ENCODE data around the gene CD3G.
"Not testable (repeated sequence)": the region's sequence is repeated elsewhere in the genome, so short reads cannot be mapped to it uniquely, and the experiment has no call there.

CD3G gene

GRCh38 chr11:118379497-118379896, 35.4 kb downstream of the CD3G start:
- no peaks in the 10 kb centered on the region for H3K4me1 Mint-ChIP-seq (ENCODE audit: low read depth)
- H3K27ac Mint-ChIP-seq = no peak overlapping the region
- H3K36me3 Mint-ChIP-seq (ENCODE audit: low read depth) = peaks cover 69% of the 10 kb centered on the region
- no peaks in the 10 kb centered on the region for H3K27me3 Mint-ChIP-seq
- no peak overlapping the region for H3K4me3 Mint-ChIP-seq
- no peaks in the 10 kb centered on the region for H3K9me3 Mint-ChIP-seq

DNA sequence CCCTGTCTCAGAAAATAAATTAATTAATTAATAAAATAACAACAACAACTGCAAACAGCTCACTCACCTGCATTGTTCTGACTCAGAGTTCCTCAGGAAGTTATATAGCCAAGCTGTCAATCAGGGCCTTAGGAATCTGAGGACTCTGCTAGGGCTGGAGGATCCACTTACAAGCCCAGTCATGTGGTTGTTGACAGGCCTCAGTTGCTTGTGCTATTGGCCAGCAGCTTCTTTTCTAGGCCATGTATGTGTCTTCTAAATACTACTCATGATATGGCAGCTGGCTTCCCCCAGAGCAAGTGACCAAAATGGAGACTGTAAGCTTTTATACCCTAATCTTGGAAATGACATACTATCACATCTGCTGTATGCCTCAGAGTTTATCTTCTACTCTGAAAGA, 36.4 kb downstream of the CD3G start:
- no peaks in the 10 kb centered on the region for H3K9me3 Mint-ChIP-seq
- no peak overlapping the region for H3K27ac Mint-ChIP-seq
- no peaks in the 10 kb centered on the region for H3K27me3 Mint-ChIP-seq
- no peaks in the 10 kb centered on the region for H3K4me1 Mint-ChIP-seq (ENCODE audit: low read depth)
- H3K36me3 Mint-ChIP-seq (ENCODE audit: low read depth) = peaks cover 72% of the 10 kb centered on the region
- no peak overlapping the region for H3K4me3 Mint-ChIP-seq

DNA sequence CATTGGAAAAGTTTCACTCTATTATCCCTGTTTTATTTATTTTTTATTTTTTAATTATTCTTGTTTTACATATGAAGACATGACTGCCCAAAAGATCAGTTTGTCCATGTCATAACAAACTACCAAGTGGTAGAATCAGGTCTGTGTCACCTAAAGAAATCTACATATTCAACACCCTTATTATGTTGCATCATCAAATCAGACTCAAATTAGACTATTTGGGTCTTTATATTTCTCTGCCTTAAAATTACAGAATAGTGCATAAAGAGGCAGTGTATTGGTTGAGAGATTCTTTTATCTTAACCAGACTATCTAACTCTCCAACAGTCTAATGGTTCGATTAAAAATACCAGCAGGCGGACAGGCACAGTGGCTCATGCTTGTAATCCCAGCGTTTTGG, 38.8 kb downstream of the CD3G start:
- H3K9me3 Mint-ChIP-seq = no peaks in the 10 kb centered on the region
- no peaks in the 10 kb centered on the region for H3K4me1 Mint-ChIP-seq (ENCODE audit: low read depth)
- H3K27ac Mint-ChIP-seq = no peak overlapping the region
- H3K27me3 Mint-ChIP-seq = no peaks in the 10 kb centered on the region
- H3K36me3 Mint-ChIP-seq (ENCODE audit: low read depth) = peaks cover 81% of the 10 kb centered on the region
- no peak overlapping the region for H3K4me3 Mint-ChIP-seq

DNA sequence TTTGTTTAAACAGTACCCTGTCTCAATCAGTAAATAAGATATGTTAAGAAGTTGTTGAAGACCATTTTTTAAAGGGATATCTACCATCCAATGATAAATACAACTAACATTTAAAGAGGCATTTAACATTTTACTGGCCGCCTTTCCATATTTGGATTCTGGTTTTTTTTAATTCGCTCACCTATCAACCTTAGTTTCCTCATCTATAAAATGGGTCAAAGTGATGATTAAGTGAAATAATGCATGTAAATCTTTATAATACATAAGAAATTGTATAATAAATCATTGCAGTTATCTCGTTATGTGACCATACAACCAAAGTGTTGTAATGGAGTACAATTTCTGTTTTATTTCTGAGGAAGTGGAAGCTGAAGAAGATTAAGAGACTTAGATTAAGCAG, 39.5 kb downstream of the CD3G start:
- H3K4me3 Mint-ChIP-seq = no peak overlapping the region
- H3K27me3 Mint-ChIP-seq = no peaks in the 10 kb centered on the region
- H3K4me1 Mint-ChIP-seq (ENCODE audit: low read depth) = no peaks in the 10 kb centered on the region
- H3K9me3 Mint-ChIP-seq = no peaks in the 10 kb centered on the region
- H3K27ac Mint-ChIP-seq = no peak overlapping the region
- peaks cover 76% of the 10 kb centered on the region for H3K36me3 Mint-ChIP-seq (ENCODE audit: low read depth)

DNA sequence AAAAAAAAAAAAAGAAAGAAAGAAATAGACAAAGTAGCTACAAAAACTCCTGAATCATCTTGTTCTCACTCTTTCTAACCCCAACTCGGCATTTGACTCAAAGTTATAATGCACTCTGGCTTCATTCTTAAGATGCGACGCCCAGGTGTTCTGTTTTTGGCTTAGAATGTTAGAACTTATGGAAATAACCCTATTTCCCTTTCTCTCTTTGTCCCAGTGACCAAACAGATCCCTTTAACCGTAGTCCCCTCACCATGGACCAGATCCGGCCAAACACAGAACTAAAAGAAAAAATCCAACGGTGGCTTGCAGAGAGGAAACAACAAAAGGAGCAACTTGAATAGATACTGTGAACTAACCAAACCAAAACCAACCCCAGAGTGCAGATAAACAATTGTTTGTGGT, 52.0 kb downstream of the CD3G start:
- Mint-ChIP-seq H3K27ac (peak overlapping the region; percentile 65), H3K4me1 (ENCODE audit: low read depth) (peaks cover 32% of the 10 kb centered on the region), H3K36me3 (ENCODE audit: low read depth) (peaks cover 51% of the 10 kb centered on the region), H3K27me3 (no peaks in the 10 kb centered on the region), H3K4me3 (no peak overlapping the region), H3K9me3 (no peaks in the 10 kb centered on the region)

GRCh38 chr11:118397448-118397847, 53.3 kb downstream of the CD3G start:
- Mint-ChIP-seq H3K27ac (peak overlapping the region; percentile 37), H3K4me3 (no peak overlapping the region), H3K4me1 (ENCODE audit: low read depth) (peaks cover 41% of the 10 kb centered on the region), H3K36me3 (ENCODE audit: low read depth) (peaks cover 57% of the 10 kb centered on the region), H3K9me3 (no peaks in the 10 kb centered on the region), H3K27me3 (no peaks in the 10 kb centered on the region)

DNA sequence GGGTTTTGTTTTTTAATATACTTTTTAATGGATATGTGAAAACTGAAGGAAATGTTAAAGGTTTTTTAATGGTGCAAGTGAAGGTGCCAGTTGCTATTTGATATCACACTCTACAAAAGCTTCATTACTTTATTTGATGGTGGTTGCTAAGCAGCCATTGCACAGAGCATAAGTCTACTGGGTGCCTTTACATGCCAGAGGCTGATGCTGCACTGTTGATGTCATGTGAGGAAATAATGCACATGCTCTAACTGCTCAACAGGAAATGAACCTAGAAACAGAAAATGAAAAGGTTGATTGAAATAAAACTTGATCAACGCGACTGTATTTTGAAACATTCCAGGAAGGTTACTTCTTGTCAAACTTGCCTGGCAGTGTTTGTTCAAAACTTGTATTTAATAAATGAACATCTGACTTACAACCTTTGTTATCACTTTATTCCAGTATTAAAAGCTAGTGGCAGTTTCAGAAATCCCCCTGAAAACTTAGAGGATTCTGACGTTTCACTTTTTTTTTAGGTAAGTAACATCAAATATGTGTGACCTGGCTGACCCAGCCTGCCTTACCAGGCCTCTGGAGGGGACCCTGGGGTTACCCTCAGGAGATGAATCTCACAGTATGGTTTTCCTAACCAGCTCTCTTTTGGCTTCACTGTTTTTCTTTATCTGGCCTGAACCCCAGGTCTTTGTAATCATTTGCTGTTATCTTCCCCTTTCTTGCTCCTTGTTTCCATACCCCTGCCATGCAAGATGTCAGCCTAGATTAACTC, 54.8 kb downstream of the CD3G start:
- H3K36me3 Mint-ChIP-seq (ENCODE audit: low read depth) = peaks cover 52% of the 10 kb centered on the region
- H3K27me3 Mint-ChIP-seq = no peaks in the 10 kb centered on the region
- peak overlapping the region; percentile 98 for H3K4me3 Mint-ChIP-seq
- peaks cover 54% of the 10 kb centered on the region for H3K4me1 Mint-ChIP-seq (ENCODE audit: low read depth)
- H3K27ac Mint-ChIP-seq = peak overlapping the region; percentile 100
- no peaks in the 10 kb centered on the region for H3K9me3 Mint-ChIP-seq

DNA sequence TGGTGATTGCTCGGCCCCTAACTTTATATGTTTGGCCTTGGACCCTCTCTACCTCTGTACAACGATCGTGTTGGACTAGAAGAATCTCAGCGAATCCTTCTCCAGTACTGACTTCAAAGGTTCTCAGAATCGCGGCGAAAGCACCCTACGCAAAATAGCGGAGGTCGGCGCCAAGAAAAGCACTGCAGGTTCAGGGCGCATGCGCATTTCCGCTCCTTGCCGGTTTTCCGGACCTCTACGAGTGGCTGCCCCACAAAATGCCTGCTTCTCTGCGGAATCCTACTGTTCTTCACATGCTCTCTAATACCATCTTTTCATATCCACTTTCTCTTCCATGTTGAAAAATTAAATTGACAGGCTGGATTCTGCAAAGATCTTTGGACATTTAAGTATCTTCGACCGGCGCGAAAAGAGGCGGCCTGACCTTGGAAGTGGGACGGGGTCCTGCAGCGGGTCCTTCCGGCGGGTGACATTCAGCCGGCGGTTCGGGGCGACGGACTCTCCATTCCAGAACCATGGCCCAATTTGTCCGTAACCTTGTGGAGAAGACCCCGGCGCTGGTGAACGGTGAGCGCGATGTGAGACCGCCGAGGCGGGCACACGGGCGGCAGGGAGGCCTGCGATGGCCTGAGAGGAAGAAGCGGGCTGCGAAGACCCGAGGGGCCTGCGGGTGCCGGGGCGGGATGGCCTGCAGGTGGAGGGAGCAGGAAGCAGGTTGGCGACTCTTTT, 57.2 kb downstream of the CD3G start, which contains the start of gene ATP5MG:
Gene ATP5MG (plus strand): TSS at position 456 of the 729 bp plus-strand sequence. CDS start 60 bp downstream, at position 516.
- peaks cover 72% of the 10 kb centered on the region for H3K4me1 Mint-ChIP-seq (ENCODE audit: low read depth)
- peak within 1 kb of the TSS; percentile 100 for H3K27ac Mint-ChIP-seq
- H3K9me3 Mint-ChIP-seq = no peaks in the 10 kb centered on the region
- H3K36me3 Mint-ChIP-seq (ENCODE audit: low read depth) = peaks cover 62% of the 10 kb centered on the region
- H3K4me3 Mint-ChIP-seq = peak within 1 kb of the TSS; percentile 98
- H3K27me3 Mint-ChIP-seq = no peaks in the 10 kb centered on the region

DNA sequence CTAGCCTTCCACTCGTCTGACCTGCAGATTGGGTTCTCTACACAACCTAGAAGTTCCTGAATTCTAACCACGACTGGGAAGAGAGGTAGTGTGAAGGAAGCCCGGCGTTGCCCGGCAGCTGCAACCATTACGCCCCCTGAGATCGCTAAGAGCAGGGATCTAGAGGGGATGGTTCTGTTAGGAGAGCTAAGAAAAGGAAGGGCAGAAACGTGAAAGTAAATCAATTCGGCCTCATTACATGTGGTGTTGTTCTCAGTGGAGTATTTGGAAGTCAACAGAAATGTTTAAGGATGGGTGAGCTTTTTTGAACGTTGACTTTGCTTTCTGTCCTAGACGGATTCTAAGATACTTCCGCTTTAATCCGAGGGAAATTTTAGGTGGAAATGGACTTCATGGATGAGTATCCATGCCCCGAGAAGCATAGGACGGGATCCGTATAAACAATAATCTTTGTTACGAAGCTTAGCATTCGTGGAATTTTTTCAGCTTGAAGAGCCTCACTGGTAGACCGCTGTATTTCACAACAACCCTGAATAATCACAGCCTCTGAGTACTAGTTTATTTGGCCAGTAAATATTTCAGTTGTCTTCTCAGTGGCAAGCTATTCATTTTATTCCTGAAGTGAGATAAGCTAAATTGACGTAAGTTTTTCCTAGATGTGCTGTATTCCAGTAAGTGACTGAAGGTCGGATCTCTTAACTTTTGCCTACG, 57.9 kb downstream of the CD3G start:
- Mint-ChIP-seq H3K4me3 (peak overlapping the region; percentile 98), H3K36me3 (ENCODE audit: low read depth) (peaks cover 62% of the 10 kb centered on the region), H3K27me3 (no peaks in the 10 kb centered on the region), H3K9me3 (no peaks in the 10 kb centered on the region), H3K27ac (peak overlapping the region; percentile 100), H3K4me1 (ENCODE audit: low read depth) (peaks cover 72% of the 10 kb centered on the region)

DNA sequence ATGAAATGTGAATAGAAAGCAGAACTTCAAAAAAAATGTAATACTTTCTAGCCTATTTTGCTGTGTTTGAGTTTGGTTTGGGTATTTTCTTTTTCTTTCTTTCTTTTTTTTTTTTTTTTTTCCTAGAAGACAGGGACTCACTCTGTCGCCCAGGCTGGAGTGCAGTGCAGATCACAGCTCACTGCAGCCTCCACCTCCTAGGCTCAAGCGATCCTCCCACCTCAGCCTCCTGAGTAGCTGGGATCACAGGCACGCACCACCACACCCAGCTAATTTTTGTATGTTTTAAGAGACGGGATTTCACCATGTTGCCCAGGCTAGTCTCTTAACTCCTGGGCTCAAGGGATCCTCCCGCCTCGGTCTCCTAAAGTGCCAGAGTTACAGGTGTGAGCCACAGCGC, 58.5 kb downstream of the CD3G start:
- H3K9me3 Mint-ChIP-seq, H3K27me3 Mint-ChIP-seq: not testable (repeated sequence)
- peaks cover 67% of the 10 kb centered on the region for H3K36me3 Mint-ChIP-seq (ENCODE audit: low read depth)
- H3K4me1 Mint-ChIP-seq (ENCODE audit: low read depth) = peaks cover 74% of the 10 kb centered on the region
- peak overlapping the region; percentile 100 for H3K27ac Mint-ChIP-seq
- peak overlapping the region; percentile 98 for H3K4me3 Mint-ChIP-seq

Measured in stimulated activated naive CD8-positive, alpha-beta T cell treated with anti-CD3 and anti-CD28 coated beads, Interleukin-15, Interleukin-2, amounts not matched to agents 100 ng/mL and 50 ng/mL, for 24 hours (primary cell).